HepG2 (cell line): ENCODE results near the gene VWA5B1. TPM values are rescaled to one million over a fixed set of nuclear protein-coding genes. Genes with fewer than 3 reads are reported as not detected.

Experiments
- ATAC-seq: fragments of 200-7000 bp; cut with Tn5 transposase; 3 replicates; pipeline ENCODE4 v1.9.1; 2020; ENCODE audit warnings: mild to moderate bottlenecking, moderate library complexity
- BruUV-seq: library from RNA; stranded (reverse); fragments of 400-500 nt; replicated peaks from 2 replicates; lab custom pipeline; 2021; lab: Mats Ljungman, UMichigan
- CTCF ChIA-PET: fragments of 300-600 bp; formaldehyde crosslinking; extraction: SDS; loops from one replicate; lab custom pipeline; 2021; ENCODE audit warnings: low total read pairs, inconsistent platforms, low intra/inter-chr PET ratio; lab: Yijun Ruan, JAX
- POLR2A ChIA-PET: fragments of 350-600 bp; sonication (Branson Sonifier 250); formaldehyde crosslinking; loops from one replicate; lab custom pipeline; 2020; ENCODE audit warnings: antibody characterized with exemption, inconsistent platforms; lab: Yijun Ruan, JAX
- DNase-seq: peaks from one replicate; pipeline ENCODE4 v3.0.0-alpha.2; 2015; ENCODE audit warnings: low spot score
- FAIRE-seq: peaks from 3 replicates; lab custom pipeline; 2011; peaks lifted over from hg19 to GRCh38; lab: Jason Lieb, UNC
- H2AFZ ChIP-seq: one replicate; pipeline ENCODE4 v1.6.1; 2011; ENCODE audit warnings: low read length, inconsistent platforms
- H3K27ac ChIP-seq: fragments of 300-600 bp; 3 replicates; pipeline ENCODE4 v1.8.0; 2011; ENCODE audit warnings: mixed run types, mild to moderate bottlenecking, mixed read lengths, low read length, inconsistent platforms; ENCODE audit not compliant: insufficient read depth; ENCODE audit errors: extremely low read length
- H3K27me3 ChIP-seq, 2 experiments: fragments of 200-600 bp in 1 of 2; 2 replicates in 1 of 2; 3 replicates in 1 of 2; pipeline versions ENCODE4 v1.6.0 to v1.8.0; 2011; ENCODE audit warnings: low read length in 2 of 2, mild to moderate bottlenecking in 2 of 2, moderate library complexity in 2 of 2, inconsistent platforms in 1 of 2; ENCODE audit not compliant: insufficient read depth in 2 of 2, control insufficient read depth in 1 of 2
- H3K36me3 ChIP-seq, 2 experiments: fragments of 200-600 bp in 1 of 2; replicated peaks in 1 of 2; 2 replicates in 1 of 2; 3 replicates in 1 of 2; pipeline versions ENCODE4 v1.5.1 to v1.8.0; 2011; ENCODE audit warnings: low read length in 2 of 2, inconsistent platforms in 1 of 2; ENCODE audit not compliant: insufficient read depth in 2 of 2, control insufficient read depth in 1 of 2
- H3K4me1 ChIP-seq: 2 replicates; pipeline ENCODE4 v1.5.1; 2012; ENCODE audit warnings: low read length, inconsistent platforms; ENCODE audit not compliant: insufficient read depth
- H3K4me2 ChIP-seq: 2 replicates; pipeline ENCODE4 v1.6.0; 2011; ENCODE audit warnings: low read depth, low read length, inconsistent platforms
- H3K4me3 ChIP-seq, 3 experiments: fragments of 200-600 bp in 1 of 3; sonication (generic), shearing (Covaris generic) in 1 of 3; replicated peaks in 1 of 3; 2 replicates each; pipeline ENCODE4 v1.5.1; 2011 to 2016; ENCODE audit warnings: low read length in 3 of 3, inconsistent platforms in 2 of 3, low read depth in 2 of 3, mild to moderate bottlenecking in 2 of 3, control low read depth in 1 of 3, mixed read lengths in 1 of 3; ENCODE audit not compliant: insufficient read depth in 1 of 3
- H3K79me2 ChIP-seq: one replicate; pipeline ENCODE4 v1.6.1; 2011; ENCODE audit warnings: low read length, inconsistent platforms; ENCODE audit not compliant: insufficient read depth
- H3K9ac ChIP-seq: 2 replicates; pipeline ENCODE4 v1.6.0; 2011; ENCODE audit warnings: mild to moderate bottlenecking, low read depth, low read length, inconsistent platforms; ENCODE audit not compliant: insufficient read depth
- H3K9me3 ChIP-seq: 2 replicates; pipeline ENCODE4 v1.5.1; 2012; ENCODE audit warnings: mild to moderate bottlenecking, low read length
- H4K20me1 ChIP-seq: 2 replicates; pipeline ENCODE4 v1.6.0; 2011; ENCODE audit warnings: inconsistent platforms, mild to moderate bottlenecking, low read length, moderate library complexity; ENCODE audit not compliant: insufficient read depth
- ARNT ChIP-seq: fragments of 450-650 bp; IDR thresholded peaks from 2 replicates; pipeline ENCODE4 v1.6.1; 2017
- ERF ChIP-seq: IDR thresholded peaks from 2 replicates; pipeline ENCODE4 v1.6.1; 2018; ENCODE audit warnings: missing biosample characterization, missing genetic modification reagents
- FOXA1 ChIP-seq, 2 experiments: fragments of 450-650 bp in 1 of 2; sonication (generic) in 1 of 2; formaldehyde crosslinking in 1 of 2; IDR thresholded peaks; 2 replicates each; pipeline versions ENCODE4 v1.4.0 to v1.6.1; 2016 to 2020; ENCODE audit warnings: missing genetic modification reagents in 1 of 2
- GLI4 ChIP-seq: sonication (generic); formaldehyde crosslinking; IDR thresholded peaks from 2 replicates; pipeline ENCODE4 v1.5.1; 2020; ENCODE audit warnings: missing genetic modification reagents, mild to moderate bottlenecking, moderate library complexity, borderline replicate concordance
- LBX2 ChIP-seq: sonication (generic); formaldehyde crosslinking; IDR thresholded peaks from 2 replicates; pipeline ENCODE4 v1.5.0; 2020; ENCODE audit warnings: missing genetic modification reagents, mild to moderate bottlenecking, borderline replicate concordance
- SPEN ChIP-seq: sonication (generic); formaldehyde crosslinking; IDR thresholded peaks from 2 replicates; pipeline ENCODE4 v1.5.1; 2020; ENCODE audit warnings: low read depth, mild to moderate bottlenecking, missing genetic modification reagents
- TOE1 ChIP-seq: sonication (generic); formaldehyde crosslinking; IDR thresholded peaks from 2 replicates; pipeline ENCODE4 v1.4.0; 2020; ENCODE audit warnings: mild to moderate bottlenecking, missing genetic modification reagents
- ZIK1 ChIP-seq: sonication (generic); formaldehyde crosslinking; IDR thresholded peaks from 2 replicates; pipeline ENCODE4 v1.5.0; 2020; ENCODE audit warnings: mild to moderate bottlenecking, low read depth, missing genetic modification reagents, borderline replicate concordance
- ZNF142 ChIP-seq: sonication (generic); formaldehyde crosslinking; IDR thresholded peaks from 2 replicates; pipeline ENCODE4 v1.4.0; 2020; ENCODE audit warnings: missing genetic modification reagents
- ZNF235 ChIP-seq: sonication (generic); formaldehyde crosslinking; IDR thresholded peaks from 2 replicates; pipeline ENCODE4 v1.8.1; 2023; ENCODE audit warnings: mild to moderate bottlenecking, missing genetic modification reagents, borderline replicate concordance
- ZNF260 ChIP-seq: sonication (generic); formaldehyde crosslinking; IDR thresholded peaks from 2 replicates; pipeline ENCODE4 v1.4.0; 2020; ENCODE audit warnings: missing genetic modification reagents, low read depth, mild to moderate bottlenecking, borderline replicate concordance
- ZNF329 ChIP-seq: sonication (generic); formaldehyde crosslinking; IDR thresholded peaks from 2 replicates; pipeline ENCODE4 v1.9.0; 2021; ENCODE audit warnings: low read depth, mild to moderate bottlenecking, missing genetic modification reagents
- ZNF441 ChIP-seq: sonication (generic); formaldehyde crosslinking; IDR thresholded peaks from 2 replicates; pipeline ENCODE4 v1.7.0; 2021; ENCODE audit warnings: missing genetic modification reagents, borderline replicate concordance
- ZNF720 ChIP-seq: sonication (generic); formaldehyde crosslinking; IDR thresholded peaks from 2 replicates; pipeline ENCODE4 v1.4.0; 2020; ENCODE audit warnings: missing genetic modification reagents
- ZNF839 ChIP-seq: sonication (generic); formaldehyde crosslinking; IDR thresholded peaks from 2 replicates; pipeline ENCODE4 v1.4.0; 2020; ENCODE audit warnings: missing genetic modification reagents, mild to moderate bottlenecking, borderline replicate concordance
- WGBS: methylation state at CpG from one replicate; pipeline ENCODE4 v1.1.6; 2017; ENCODE audit warnings: low lambda C conversion rate; 5-methylcytosine and 5-hydroxymethylcytosine counted together
- in situ Hi-C: cut with HindIII; loops from 2 replicates; pipeline ENCODE4 v1.10.0; 2017; ENCODE audit warnings: low pct_unique_long_range_greater_than_20kb; ENCODE audit not compliant: extremely low pct_ligation_motif_present
- intact Hi-C: fragments of 100-400 bp; cut with micrococcal nuclease; formaldehyde crosslinking; loops from one replicate; pipeline ENCODE4 v1.10.0; 2022; ENCODE audit not compliant: unreplicated experiment
- polyA plus RNA-seq, 8 experiments: library from polyadenylated mRNA; depleted of rRNA in 3 of 8; stranded (reverse) in 7 of 8; unstranded in 1 of 8; fragments of >200 nt; fragmentation: Illumina TruSeq in 4 of 8; extraction: Trizol in 4 of 8; gene quantifications; 2 replicates each; pipeline versions ENCODE4 v1.2.1 to v1.2.3, GENCODE V29; 2011 to 2016; ENCODE audit warnings: low read depth in 4 of 8, missing spikeins in 1 of 8, mixed read lengths in 1 of 8; ENCODE audit not compliant: insufficient read depth in 1 of 8
- total RNA-seq, 5 experiments: library from RNA; depleted of rRNA; stranded (reverse); fragments of >200 nt; fragmentation: Illumina TruSeq; extraction: Trizol; gene quantifications; 2 replicates each; pipeline ENCODE4 v1.2.3, GENCODE V29; 2016; ENCODE audit warnings: low read depth in 1 of 5
- TF ChIP-seq, protein P1 (sequence below): sonication (generic); formaldehyde crosslinking; IDR thresholded peaks from 2 replicates; pipeline ENCODE4 v1.4.0; 2020; ENCODE audit warnings: low read depth, mild to moderate bottlenecking, missing genetic modification reagents

The VWA5B1 gene
- total and polyA plus RNA-seq, 2 of the 13 experiments (the other 11 are each of a cell fraction or from before 2014, with no cell fraction given): not detected

DNA sequence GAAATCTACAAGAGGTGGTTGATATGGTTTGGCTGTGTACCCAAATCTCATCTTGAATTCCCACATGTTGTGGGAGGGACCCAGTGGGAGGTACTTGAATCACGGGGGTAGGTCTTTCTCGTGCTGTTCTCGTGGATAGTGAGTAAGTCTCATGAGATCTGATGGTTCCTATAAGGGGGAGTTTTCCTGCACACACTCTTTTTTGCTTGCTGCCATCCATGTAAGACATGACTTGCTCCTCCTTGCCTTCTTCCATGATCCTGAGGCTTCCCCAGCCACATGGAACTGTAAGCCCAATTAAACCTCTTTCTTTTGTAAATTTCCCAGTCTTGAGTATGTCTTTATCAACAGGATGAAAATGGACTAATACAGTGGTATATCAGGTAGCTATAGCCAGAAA lies 5.2 kb upstream of the VWA5B1 start:
- Histone ChIP-seq H2AFZ (no peak overlapping the region), H3K27ac (no peak overlapping the region), H3K9ac (no peak overlapping the region), H3K36me3 (no peaks in the 10 kb centered on the region), H3K27me3 (peaks cover 2 to 26% of the 10 kb centered on the region in 2 experiments; a peak in 4 of 5 replicates), H3K4me3 (no peak overlapping the region), H3K79me2 (no peaks in the 10 kb centered on the region), H3K9me3 (no peaks in the 10 kb centered on the region), H4K20me1 (no peaks in the 10 kb centered on the region), H3K4me1 (no peaks in the 10 kb centered on the region), H3K4me2 (no peak overlapping the region)
- ATAC-seq (no peak), FAIRE-seq (no peak), DNase-seq (no peak)
- in situ Hi-C loops (no loop called here), intact Hi-C loops (loop anchor here (5.0 kb wide), 1 partner anchor 1878 kb away; no protein-coding TSS in a partner anchor)
- POLR2A ChIA-PET: no interaction called here
- 0% methylated on average over 3 of the region's 3 CpGs for WGBS
- CTCF ChIA-PET: no interaction called here
- no TSS peak for BruUV-seq
- TF ChIP-seq ZNF720 (CRISPR knock-in tag) (no peak), ZIK1 (no peak), ZNF260 (CRISPR knock-in tag) (no peak), ZNF329 (CRISPR knock-in tag) (no peak), ERF (CRISPR knock-in tag) (no peak), ARNT (no peak), ZNF441 (CRISPR knock-in tag) (no peak), GLI4 (CRISPR knock-in tag) (no peak), FOXA1 (IDR thresholded peaks at IDR 0.05) (no peak), FOXA1 (CRISPR knock-in tag; IDR thresholded peaks at IDR 0.05) (no peak), ZNF839 (no peak), SPEN (CRISPR knock-in tag) (no peak), ZNF235 (no peak), LBX2 (CRISPR knock-in tag) (no peak), TOE1 (CRISPR knock-in tag) (no peak), ZNF142 (no peak)
- TF ChIP-seq, protein P1, sequence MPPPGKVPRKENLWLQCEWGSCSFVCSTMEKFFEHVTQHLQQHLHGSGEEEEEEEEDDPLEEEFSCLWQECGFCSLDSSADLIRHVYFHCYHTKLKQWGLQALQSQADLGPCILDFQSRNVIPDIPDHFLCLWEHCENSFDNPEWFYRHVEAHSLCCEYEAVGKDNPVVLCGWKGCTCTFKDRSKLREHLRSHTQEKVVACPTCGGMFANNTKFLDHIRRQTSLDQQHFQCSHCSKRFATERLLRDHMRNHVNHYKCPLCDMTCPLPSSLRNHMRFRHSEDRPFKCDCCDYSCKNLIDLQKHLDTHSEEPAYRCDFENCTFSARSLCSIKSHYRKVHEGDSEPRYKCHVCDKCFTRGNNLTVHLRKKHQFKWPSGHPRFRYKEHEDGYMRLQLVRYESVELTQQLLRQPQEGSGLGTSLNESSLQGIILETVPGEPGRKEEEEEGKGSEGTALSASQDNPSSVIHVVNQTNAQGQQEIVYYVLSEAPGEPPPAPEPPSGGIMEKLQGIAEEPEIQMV (CRISPR knock-in tag): no peak
